Panc1 (cell line): ENCODE results near the gene RAB7A. TPM values are rescaled to one million over a fixed set of nuclear protein-coding genes. Genes with fewer than 3 reads are reported as not detected.

Experiments
- ATAC-seq: fragments of 200-7000 bp; cut with Tn5 transposase; 2 replicates; pipeline ENCODE4 v1.9.1; 2020; ENCODE audit warnings: mild to moderate bottlenecking, moderate library complexity
- BruUV-seq: library from RNA; stranded (reverse); fragments of 400-500 nt; replicated peaks from 2 replicates; lab custom pipeline; 2021; lab: Mats Ljungman, UMichigan
- CTCF ChIA-PET: fragments of 300-600 bp; sonication (Branson Sonifier 250); formaldehyde crosslinking; loops from one replicate; lab custom pipeline; 2022; ENCODE audit warnings: antibody characterized with exemption; lab: Charles Lee
- POLR2A ChIA-PET: fragments of 300-600 bp; sonication (Branson Sonifier 250); formaldehyde crosslinking; loops from one replicate; lab custom pipeline; 2022; ENCODE audit warnings: antibody characterized with exemption; lab: Charles Lee
- DNase-seq: peaks from one replicate; pipeline ENCODE4 v3.0.0-alpha.2; 2010; ENCODE audit warnings: low read depth, low spot score
- H3K27ac ChIP-seq: 2 replicates; pipeline ENCODE4 v1.5.1; 2011; ENCODE audit warnings: mild to moderate bottlenecking, low read length, inconsistent platforms
- H3K27me3 ChIP-seq: fragments of 200-500 bp; sonication (Bioruptor generic); 2 replicates; pipeline ENCODE4 v1.6.0; 2014; ENCODE audit warnings: low read length, inconsistent platforms; ENCODE audit not compliant: control insufficient read depth, insufficient read depth
- H3K36me3 ChIP-seq: fragments of 200-500 bp; sonication (Bioruptor generic); 2 replicates; pipeline ENCODE4 v1.5.1; 2014; ENCODE audit warnings: inconsistent platforms, mild to moderate bottlenecking, low read length, moderate library complexity; ENCODE audit not compliant: control insufficient read depth, insufficient read depth
- H3K4me1 ChIP-seq: 2 replicates; pipeline ENCODE4 v1.5.1; 2011; ENCODE audit warnings: inconsistent platforms, mild to moderate bottlenecking, low read length, moderate library complexity; ENCODE audit not compliant: control insufficient read depth, insufficient read depth
- H3K4me3 ChIP-seq, 2 experiments: 2 replicates each; pipeline ENCODE4 v1.5.1; 2011 to 2012; ENCODE audit warnings: low read depth in 2 of 2, low read length in 2 of 2, mild to moderate bottlenecking in 2 of 2, inconsistent platforms in 1 of 2, moderate library complexity in 1 of 2
- H3K9me3 ChIP-seq: fragments of 200-500 bp; sonication (Bioruptor generic); 2 replicates; pipeline ENCODE4 v1.5.1; 2014; ENCODE audit warnings: low read depth, mild to moderate bottlenecking, inconsistent platforms, low read length, moderate library complexity; ENCODE audit not compliant: control insufficient read depth, insufficient read depth
- CTCF ChIP-seq: fragments of 450-650 bp; IDR thresholded peaks from 2 replicates; pipeline ENCODE4 v1.5.1; 2017; ENCODE audit warnings: mild to moderate bottlenecking
- POLR2AphosphoS5 ChIP-seq: IDR thresholded peaks from 2 replicates; pipeline ENCODE4 v1.6.1; 2012; ENCODE audit warnings: mild to moderate bottlenecking, low read depth, low read length, moderate library complexity
- REST ChIP-seq, 2 experiments: IDR thresholded peaks; 2 replicates each; pipeline ENCODE4 v1.6.1; 2011 to 2012; ENCODE audit warnings: low read depth in 2 of 2, control low read depth in 1 of 2, low read length in 1 of 2, mild to moderate bottlenecking in 1 of 2, moderate library complexity in 1 of 2; ENCODE audit not compliant: insufficient read depth in 1 of 2
- SIN3A ChIP-seq: IDR thresholded peaks from 2 replicates; pipeline ENCODE4 v1.6.1; 2012; ENCODE audit warnings: low read depth, mild to moderate bottlenecking, low read length, moderate library complexity, borderline replicate concordance; ENCODE audit not compliant: insufficient read depth
- TCF7L2 ChIP-seq: IDR thresholded peaks from 2 replicates; pipeline ENCODE4 v1.6.1; 2011; ENCODE audit warnings: mild to moderate bottlenecking, low read depth, low read length, inconsistent platforms
- in situ Hi-C: cut with HindIII; loops from 2 replicates; pipeline ENCODE4 v1.10.0; 2016; ENCODE audit warnings: low sequenced_read_pairs, low pct_unique_long_range_greater_than_20kb
- intact Hi-C: fragments of 100-400 bp; cut with micrococcal nuclease; formaldehyde crosslinking; loops from one replicate; pipeline ENCODE4 v1.10.0; 2022; ENCODE audit not compliant: unreplicated experiment
- total RNA-seq: library from RNA; stranded (reverse); gene quantifications from one replicate; pipeline ENCODE4 v1.2.1, GENCODE V29; 2021; ENCODE audit not compliant: unreplicated experiment

RAB7A gene
- total RNA-seq, 1 experiment from 2014 or later: 386 TPM

- Histone ChIP-seq H3K36me3 (no peaks in the 10 kb centered on the region), H3K27me3 (no peaks in the 10 kb centered on the region), H3K4me3 (no peak overlapping the region), H3K4me1 (peaks cover 13% of the 10 kb centered on the region; the same call in 1 of the 2 replicates), H3K9me3 (no peaks in the 10 kb centered on the region), H3K27ac (no peak overlapping the region)
- DNase-seq (no peak), ATAC-seq (no peak)
- in situ Hi-C loops (no loop called here), intact Hi-C loops (no loop called here)
- CTCF ChIA-PET: no interaction called here
- POLR2A ChIA-PET: no interaction called here
- BruUV-seq: no TSS peak
- no peak for TF ChIP-seq POLR2AphosphoS5
- TF ChIP-seq TCF7L2: no peak
- no peak for TF ChIP-seq SIN3A
- TF ChIP-seq CTCF: no peak
- no peak for TF ChIP-seq REST (IDR thresholded peaks at IDR 0.05; ENCODE audit: insufficient read depth in 1 of 2, low read depth in 2 of 2, low read length in 1 of 2)
These were observed 116.2 kb downstream of the RAB7A start for GRCh38 chr3:128841926-128842920.

- no peak for DNase-seq
- Histone ChIP-seq H3K27ac (no peak overlapping the region), H3K9me3 (no peaks in the 10 kb centered on the region), H3K36me3 (no peaks in the 10 kb centered on the region), H3K27me3 (no peaks in the 10 kb centered on the region), H3K4me3 (no peak overlapping the region), H3K4me1 (peaks cover 13% of the 10 kb centered on the region; the same call in 1 of the 2 replicates)
- in situ Hi-C loops: no loop called here
- intact Hi-C loops: no loop called here
- no peak for ATAC-seq
- ChIA-PET CTCF (no interaction called here), POLR2A (no interaction called here)
- no TSS peak for BruUV-seq
- TF ChIP-seq CTCF (no peak), SIN3A (no peak), POLR2AphosphoS5 (no peak), REST (IDR thresholded peaks at IDR 0.05; ENCODE audit: insufficient read depth in 1 of 2, low read depth in 2 of 2, low read length in 1 of 2) (no peak), TCF7L2 (no peak)
These were observed 118.5 kb downstream of the RAB7A start for GRCh38 chr3:128844502-128844901.
